ENCODE results near the gene THUMPD2. TPM values are rescaled to one million over a fixed set of nuclear protein-coding genes. Genes with fewer than 3 reads are reported as not detected.
A peak's percentile ranks its signal among the peaks of the same experiment; 100 is the strongest.

The THUMPD2 gene
- total RNA-seq, 1 experiment from 2014 or later = 17.2 TPM

DNA sequence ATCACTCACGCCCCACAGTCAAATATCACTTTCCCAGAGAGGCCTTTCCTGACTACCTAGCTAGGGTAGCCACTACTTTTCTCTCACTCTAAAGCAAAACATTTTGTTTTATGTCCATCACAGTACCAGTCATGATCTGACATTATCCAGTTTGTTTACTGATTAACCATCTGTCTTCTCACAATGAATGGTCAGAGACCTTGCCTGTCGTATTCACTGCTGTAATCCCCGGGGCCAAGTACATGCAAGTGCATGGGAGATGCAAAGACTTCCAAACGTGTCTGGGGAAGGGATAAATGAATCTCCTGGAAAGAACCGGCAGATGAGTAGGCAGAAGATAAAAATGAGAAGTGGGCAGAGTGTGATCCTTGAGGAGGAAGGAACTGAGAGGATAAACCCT, 39.7 kb downstream of the THUMPD2 start:
- intact Hi-C loops (cut with micrococcal nuclease) = no loop called here
- TF ChIP-seq, protein P1, sequence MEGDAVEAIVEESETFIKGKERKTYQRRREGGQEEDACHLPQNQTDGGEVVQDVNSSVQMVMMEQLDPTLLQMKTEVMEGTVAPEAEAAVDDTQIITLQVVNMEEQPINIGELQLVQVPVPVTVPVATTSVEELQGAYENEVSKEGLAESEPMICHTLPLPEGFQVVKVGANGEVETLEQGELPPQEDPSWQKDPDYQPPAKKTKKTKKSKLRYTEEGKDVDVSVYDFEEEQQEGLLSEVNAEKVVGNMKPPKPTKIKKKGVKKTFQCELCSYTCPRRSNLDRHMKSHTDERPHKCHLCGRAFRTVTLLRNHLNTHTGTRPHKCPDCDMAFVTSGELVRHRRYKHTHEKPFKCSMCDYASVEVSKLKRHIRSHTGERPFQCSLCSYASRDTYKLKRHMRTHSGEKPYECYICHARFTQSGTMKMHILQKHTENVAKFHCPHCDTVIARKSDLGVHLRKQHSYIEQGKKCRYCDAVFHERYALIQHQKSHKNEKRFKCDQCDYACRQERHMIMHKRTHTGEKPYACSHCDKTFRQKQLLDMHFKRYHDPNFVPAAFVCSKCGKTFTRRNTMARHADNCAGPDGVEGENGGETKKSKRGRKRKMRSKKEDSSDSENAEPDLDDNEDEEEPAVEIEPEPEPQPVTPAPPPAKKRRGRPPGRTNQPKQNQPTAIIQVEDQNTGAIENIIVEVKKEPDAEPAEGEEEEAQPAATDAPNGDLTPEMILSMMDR (IDR thresholded peaks at IDR 0.05; ENCODE audit: unreplicated experiment) = no peak
- Mint-ChIP-seq H3K27me3 (ENCODE audit: insufficient read depth, unreplicated experiment) (no peaks in the 10 kb centered on the region), H3K4me1 (ENCODE audit: insufficient read depth, unreplicated experiment) (peaks cover 22% of the 10 kb centered on the region), H3K9me3 (ENCODE audit: unreplicated experiment) (no peaks in the 10 kb centered on the region), H3K4me3 (ENCODE audit: unreplicated experiment) (no peak overlapping the region), H3K36me3 (ENCODE audit: insufficient read depth, unreplicated experiment) (peaks cover 75% of the 10 kb centered on the region), H3K27ac (ENCODE audit: low read depth, unreplicated experiment) (no peak overlapping the region)
- ChIA-PET CTCF (interaction anchor here (1.1 to 1.7 kb wide), 2 partner anchors 10 to 225 kb away, joined by 5 to 6 read pairs; no protein-coding TSS in a partner anchor), POLR2A (interaction anchor here (0.7 kb wide), 1 partner anchor 302 kb away, joined by 3 read pairs; the partner anchor contains the start of gene MAP4K3)
- DNase-seq (ENCODE audit: unreplicated experiment) = no peak
- no TSS peak for BruUV-seq (replicated peaks)

DNA sequence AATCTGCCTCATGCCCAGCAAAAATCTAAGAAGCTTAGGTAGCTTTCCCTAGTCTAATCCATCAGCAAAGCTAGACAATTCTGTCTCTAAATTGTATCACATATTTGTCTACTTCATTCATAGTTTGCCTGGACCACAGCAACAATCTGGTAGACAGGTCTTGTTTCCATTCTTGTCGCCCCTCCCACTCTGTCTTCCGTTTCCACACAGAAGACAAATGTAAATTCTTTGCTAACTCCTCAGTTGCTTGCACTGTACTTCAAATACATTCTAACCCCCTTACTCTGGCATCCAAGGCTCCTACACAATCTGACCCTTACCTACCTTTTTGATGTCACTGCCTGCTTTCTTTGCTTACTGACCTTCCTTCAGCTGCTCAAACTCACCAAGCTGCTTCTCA, 40.1 kb downstream of the THUMPD2 start:
- no peaks in the 10 kb centered on the region for H3K27me3 Mint-ChIP-seq (ENCODE audit: insufficient read depth, unreplicated experiment)
- no peak overlapping the region for H3K27ac Mint-ChIP-seq (ENCODE audit: low read depth, unreplicated experiment)
- no peak overlapping the region for H3K4me3 Mint-ChIP-seq (ENCODE audit: unreplicated experiment)
- ChIA-PET POLR2A (interaction anchor here (0.7 kb wide), 1 partner anchor 302 kb away, joined by 3 read pairs; the partner anchor contains the start of gene MAP4K3), CTCF (interaction anchor here (1.0 to 1.7 kb wide), 3 partner anchors 9 to 358 kb away, joined by 3 to 6 read pairs (median 5); no protein-coding TSS in a partner anchor)
- H3K4me1 Mint-ChIP-seq (ENCODE audit: insufficient read depth, unreplicated experiment) = peaks cover 27% of the 10 kb centered on the region
- BruUV-seq (replicated peaks) = no TSS peak
- H3K9me3 Mint-ChIP-seq (ENCODE audit: unreplicated experiment) = no peaks in the 10 kb centered on the region
- TF ChIP-seq, protein P1 (IDR thresholded peaks at IDR 0.05; ENCODE audit: unreplicated experiment) = no peak
- intact Hi-C loops (cut with micrococcal nuclease) = no loop called here
- peaks cover 76% of the 10 kb centered on the region for H3K36me3 Mint-ChIP-seq (ENCODE audit: insufficient read depth, unreplicated experiment)
- DNase-seq (ENCODE audit: unreplicated experiment) = no peak

DNA sequence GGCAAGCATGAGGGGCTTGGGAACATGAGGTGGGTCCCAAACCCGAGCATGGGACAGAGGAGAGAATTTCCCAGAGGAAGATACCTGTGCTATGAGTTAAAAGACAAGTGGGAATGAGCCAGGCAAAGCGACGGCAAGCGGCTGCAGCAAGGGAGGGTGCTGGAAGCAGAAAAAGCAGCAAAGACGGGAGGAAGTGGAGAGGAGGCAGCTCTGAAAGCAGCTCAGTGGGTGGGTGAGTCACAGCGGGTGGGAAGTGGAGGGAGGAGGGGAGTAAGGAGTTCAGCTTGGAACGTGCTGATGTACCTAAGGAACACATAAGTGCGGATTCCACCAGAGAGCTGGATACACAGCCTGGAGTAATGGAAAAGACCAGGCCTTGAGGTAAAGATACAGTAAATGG, 41.4 kb downstream of the THUMPD2 start:
- peak; percentile 12 for DNase-seq (ENCODE audit: unreplicated experiment)
- no TSS peak for BruUV-seq (replicated peaks)
- H3K9me3 Mint-ChIP-seq (ENCODE audit: unreplicated experiment) = no peaks in the 10 kb centered on the region
- intact Hi-C loops (cut with micrococcal nuclease) = no loop called here
- no peak overlapping the region for H3K4me3 Mint-ChIP-seq (ENCODE audit: unreplicated experiment)
- peaks cover 20% of the 10 kb centered on the region for H3K4me1 Mint-ChIP-seq (ENCODE audit: insufficient read depth, unreplicated experiment)
- H3K36me3 Mint-ChIP-seq (ENCODE audit: insufficient read depth, unreplicated experiment) = peaks cover 76% of the 10 kb centered on the region
- no peak overlapping the region for H3K27ac Mint-ChIP-seq (ENCODE audit: low read depth, unreplicated experiment)
- POLR2A ChIA-PET = interaction anchor here (0.6 kb wide), 1 partner anchor 666 kb away, joined by 3 read pairs; no protein-coding TSS in a partner anchor
- H3K27me3 Mint-ChIP-seq (ENCODE audit: insufficient read depth, unreplicated experiment) = no peaks in the 10 kb centered on the region
- CTCF ChIA-PET = interaction anchor here (0.6 to 0.9 kb wide), 2 partner anchors 41 to 57 kb away, joined by 3 read pairs; no protein-coding TSS in a partner anchor
- TF ChIP-seq, protein P1 (IDR thresholded peaks at IDR 0.05; ENCODE audit: unreplicated experiment) = no peak

DNA sequence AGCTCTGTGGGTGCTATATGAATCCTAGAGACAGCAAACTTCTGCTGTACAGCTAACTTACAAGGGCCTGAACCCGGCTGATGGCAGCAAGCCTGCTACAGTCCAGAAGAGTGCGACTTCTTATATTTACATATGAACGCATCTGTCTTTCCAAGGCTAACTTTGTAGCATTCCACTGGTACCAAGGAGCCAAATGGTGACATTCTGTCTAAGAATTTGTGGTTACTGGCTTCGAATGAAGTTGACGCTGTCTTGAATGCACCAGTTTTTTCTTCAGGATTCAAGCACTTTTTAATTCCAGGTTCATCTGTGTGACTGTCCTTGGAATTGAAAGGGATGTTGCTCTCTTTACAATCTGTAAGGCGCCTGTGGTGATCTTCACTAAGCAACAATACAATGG, 42.4 kb downstream of the THUMPD2 start:
- H3K27me3 Mint-ChIP-seq (ENCODE audit: insufficient read depth, unreplicated experiment) = no peaks in the 10 kb centered on the region
- no peak overlapping the region for H3K4me3 Mint-ChIP-seq (ENCODE audit: unreplicated experiment)
- H3K36me3 Mint-ChIP-seq (ENCODE audit: insufficient read depth, unreplicated experiment) = peaks cover 66% of the 10 kb centered on the region
- intact Hi-C loops (cut with micrococcal nuclease) = no loop called here
- H3K9me3 Mint-ChIP-seq (ENCODE audit: unreplicated experiment) = no peaks in the 10 kb centered on the region
- ChIA-PET POLR2A (no interaction called here), CTCF (interaction anchor here (1.0 kb wide), 1 partner anchor 39 kb away, joined by 5 read pairs; no protein-coding TSS in a partner anchor)
- BruUV-seq (replicated peaks) = no TSS peak
- H3K4me1 Mint-ChIP-seq (ENCODE audit: insufficient read depth, unreplicated experiment) = peaks cover 20% of the 10 kb centered on the region
- no peak overlapping the region for H3K27ac Mint-ChIP-seq (ENCODE audit: low read depth, unreplicated experiment)
- TF ChIP-seq, protein P1 (IDR thresholded peaks at IDR 0.05; ENCODE audit: unreplicated experiment) = no peak
- DNase-seq (ENCODE audit: unreplicated experiment) = no peak
